H1 (cell line): ENCODE data around the gene ARHGAP27. TPM values are rescaled to one million over a fixed set of nuclear protein-coding genes. Genes with fewer than 3 reads are reported as not detected.

Experiments
- CTCF ChIA-PET: fragments of 300-600 bp; sonication (Branson Sonifier 250); formaldehyde crosslinking; loops from one replicate; lab custom pipeline; 2021; ENCODE audit not compliant: partially characterized antibody; lab: Charles Lee
- POLR2A ChIA-PET: fragments of 300-600 bp; sonication (Branson Sonifier 250); formaldehyde crosslinking; loops from one replicate; lab custom pipeline; 2021; ENCODE audit warnings: inconsistent platforms; ENCODE audit not compliant: partially characterized antibody; lab: Charles Lee
- DNase-seq, 2 experiments: peaks; one replicate each; pipeline versions ENCODE4 v3.0.0 to v3.0.0-alpha.2; 2010 to 2022; ENCODE audit warnings: low spot score in 2 of 2, low read depth in 1 of 2, mixed read lengths in 1 of 2
- FAIRE-seq: peaks from 2 replicates; lab custom pipeline; 2011; peaks lifted over from hg19 to GRCh38; lab: Jason Lieb, UNC
- H2AFZ ChIP-seq: 2 replicates; pipeline ENCODE4 v1.8.1; 2012; ENCODE audit warnings: low read length, inconsistent platforms
- H2AK5ac ChIP-seq: 2 replicates; pipeline ENCODE4 v1.6.1; 2013; ENCODE audit warnings: low read depth, low read length
- H2BK120ac ChIP-seq: replicated peaks from 2 replicates; pipeline ENCODE3; 2013; ENCODE audit warnings: low read depth, low read length, inconsistent platforms
- H2BK12ac ChIP-seq: 2 replicates; pipeline ENCODE4 v1.6.1; 2013; ENCODE audit warnings: low read depth, low read length
- H2BK15ac ChIP-seq: 2 replicates; pipeline ENCODE4 v1.6.1; 2013; ENCODE audit warnings: low read length
- H2BK20ac ChIP-seq: 2 replicates; pipeline ENCODE4 v1.6.1; 2013; ENCODE audit warnings: low read length
- H2BK5ac ChIP-seq: 2 replicates; pipeline ENCODE4 v1.6.1; 2013; ENCODE audit warnings: low read depth, low read length
- H3K14ac ChIP-seq: 2 replicates; pipeline ENCODE4 v1.6.1; 2013; ENCODE audit warnings: inconsistent platforms; ENCODE audit not compliant: insufficient read length
- H3K18ac ChIP-seq: 2 replicates; pipeline ENCODE4 v1.6.1; 2013; ENCODE audit warnings: low read length; ENCODE audit errors: extremely low read depth
- H3K23ac ChIP-seq: 2 replicates; pipeline ENCODE4 v1.6.1; 2013; ENCODE audit warnings: inconsistent platforms; ENCODE audit not compliant: insufficient read length
- H3K23me2 ChIP-seq: 2 replicates; pipeline ENCODE4 v1.6.1; 2013; ENCODE audit warnings: low read depth, low read length
- H3K27ac ChIP-seq: 2 replicates; pipeline ENCODE4 v1.6.1; 2011; ENCODE audit warnings: low read depth, low read length, inconsistent platforms
- H3K27me3 ChIP-seq, 4 experiments: replicated peaks in 1 of 4; 1 replicate in 1 of 4; 2 replicates in 3 of 4; pipeline versions ENCODE4 v1.6.1 to v1.8.1; 2011 to 2013; ENCODE audit warnings: low read length in 3 of 4, mild to moderate bottlenecking in 3 of 4, inconsistent platforms in 2 of 4, mixed read lengths in 2 of 4, moderate library complexity in 1 of 4; ENCODE audit not compliant: control insufficient read depth in 3 of 4, insufficient read depth in 3 of 4; ENCODE audit errors: extremely low read depth in 1 of 4
- H3K36me3 ChIP-seq, 4 experiments: 2 replicates each; pipeline versions ENCODE4 v1.6.1 to v1.8.1; 2011 to 2013; ENCODE audit warnings: mild to moderate bottlenecking in 4 of 4, low read length in 3 of 4, moderate library complexity in 2 of 4, control low read depth in 1 of 4, inconsistent platforms in 1 of 4; ENCODE audit not compliant: insufficient read depth in 4 of 4, control insufficient read depth in 2 of 4
- H3K4ac ChIP-seq: replicated peaks from 2 replicates; pipeline ENCODE3; 2013; ENCODE audit warnings: low read length, low read depth, mixed read lengths, inconsistent platforms; ENCODE audit not compliant: insufficient read length
- H3K4me1 ChIP-seq, 4 experiments: replicated peaks in 1 of 4; 1 replicate in 1 of 4; 2 replicates in 3 of 4; pipeline versions ENCODE4 v1.6.1 to v1.8.1; 2011 to 2013; ENCODE audit warnings: low read length in 3 of 4, inconsistent platforms in 2 of 4, mixed read lengths in 1 of 4; ENCODE audit not compliant: insufficient read depth in 4 of 4, control insufficient read depth in 3 of 4
- H3K4me2 ChIP-seq, 2 experiments: 2 replicates each; pipeline versions ENCODE4 v1.6.1 to v1.8.1; 2011 to 2013; ENCODE audit warnings: low read depth in 2 of 2, low read length in 2 of 2, control low read depth in 1 of 2, inconsistent platforms in 1 of 2, mild to moderate bottlenecking in 1 of 2; ENCODE audit not compliant: insufficient read depth in 1 of 2
- H3K4me3 ChIP-seq, 4 experiments: fragments of 200-600, 300-600 bp in 1 of 4; sonication (generic), shearing (Covaris generic), sonication (Bioruptor Twin) in 1 of 4; 2 replicates each; pipeline versions ENCODE4 v1.5.1 to v1.8.1; 2011 to 2016; ENCODE audit warnings: low read length in 4 of 4, low read depth in 3 of 4, control low read depth in 2 of 4, inconsistent platforms in 2 of 4, mild to moderate bottlenecking in 2 of 4, mixed read lengths in 1 of 4, moderate library complexity in 1 of 4; ENCODE audit not compliant: insufficient read depth in 2 of 4; ENCODE audit errors: extremely low read depth in 1 of 4
- H3K56ac ChIP-seq: replicated peaks from 2 replicates; pipeline ENCODE3; 2013; ENCODE audit warnings: low read depth, mild to moderate bottlenecking, mixed read lengths, low read length, inconsistent platforms; ENCODE audit not compliant: insufficient read length
- H3K79me1 ChIP-seq: 2 replicates; pipeline ENCODE4 v1.6.1; 2013; ENCODE audit warnings: low read depth, low read length, control low read depth
- H3K79me2 ChIP-seq, 2 experiments: 2 replicates each; pipeline versions ENCODE4 v1.6.1 to v1.8.1; 2012 to 2013; ENCODE audit warnings: low read length in 2 of 2, mild to moderate bottlenecking in 2 of 2, inconsistent platforms in 1 of 2; ENCODE audit not compliant: insufficient read depth in 2 of 2, control insufficient read depth in 1 of 2
- H3K9ac ChIP-seq, 4 experiments: replicated peaks in 1 of 4; 1 replicate in 1 of 4; 2 replicates in 3 of 4; pipeline versions ENCODE4 v1.6.1 to v1.8.1; 2011 to 2013; ENCODE audit warnings: low read depth in 3 of 4, low read length in 3 of 4, control low read depth in 2 of 4, mild to moderate bottlenecking in 2 of 4, moderate library complexity in 2 of 4, inconsistent platforms in 1 of 4; ENCODE audit errors: extremely low read depth in 1 of 4
- H3K9me3 ChIP-seq, 2 experiments: 2 replicates each; pipeline versions ENCODE4 v1.6.1 to v1.8.1; 2012 to 2013; ENCODE audit warnings: mild to moderate bottlenecking in 2 of 2, moderate library complexity in 2 of 2, control low read depth in 1 of 2, inconsistent platforms in 1 of 2, low read depth in 1 of 2, low read length in 1 of 2, mixed read lengths in 1 of 2; ENCODE audit not compliant: insufficient read depth in 2 of 2
- H4K20me1 ChIP-seq, 2 experiments: replicated peaks in 1 of 2; 2 replicates each; pipeline versions ENCODE3 to v1.8.1; 2011 to 2013; ENCODE audit warnings: inconsistent platforms in 2 of 2, low read length in 2 of 2, mild to moderate bottlenecking in 1 of 2; ENCODE audit not compliant: insufficient read depth in 2 of 2, control insufficient read depth in 1 of 2
- H4K5ac ChIP-seq: 2 replicates; pipeline ENCODE4 v1.6.1; 2013; ENCODE audit warnings: low read length, low read depth, mixed read lengths, inconsistent platforms; ENCODE audit not compliant: insufficient read length
- H4K8ac ChIP-seq: 2 replicates; pipeline ENCODE4 v1.8.0; 2013; ENCODE audit warnings: mild to moderate bottlenecking, moderate library complexity, low read length, inconsistent platforms; ENCODE audit not compliant: insufficient read depth; ENCODE audit errors: extremely low read depth
- H4K91ac ChIP-seq: replicated peaks from 2 replicates; pipeline ENCODE3; 2013; ENCODE audit warnings: low read length, mixed read lengths, inconsistent platforms; ENCODE audit not compliant: insufficient read length
- RAD21 ChIP-seq, 2 experiments: IDR thresholded peaks in 1 of 2; conservative IDR thresholded peaks in 1 of 2; 2 replicates each; pipeline ENCODE4 v1.6.1; 2011; ENCODE audit warnings: low read depth in 2 of 2, low read length in 2 of 2, improper control_type of control experiment in 1 of 2, inconsistent platforms in 1 of 2, mild to moderate bottlenecking in 1 of 2, moderate library complexity in 1 of 2
- WGBS, 2 experiments: shearing (Covaris generic) in 1 of 2; methylation state at CpG; one replicate each; pipeline versions ENCODE4 v1.1.6 to v1.1.7; 2013 to 2015; ENCODE audit warnings: low lambda C conversion rate in 2 of 2, mixed read lengths in 2 of 2, inconsistent platforms in 1 of 2, low coverage in 1 of 2, missing lambda C conversion rate in 1 of 2; ENCODE audit not compliant: insufficient replicate concordance in 2 of 2, insufficient coverage in 1 of 2, insufficient read length in 1 of 2; ENCODE audit errors: extremely low coverage in 1 of 2, missing lambda C conversion rate in 1 of 2; 5-methylcytosine and 5-hydroxymethylcytosine counted together
- polyA plus RNA-seq, 7 experiments: library from polyadenylated mRNA; depleted of rRNA in 3 of 7; stranded (reverse) in 5 of 7; unstranded in 2 of 7; fragments of >200 nt in 5 of 7; fragments of 200-250 nt in 2 of 7; gene quantifications; 1 replicate in 5 of 7; 2 replicates in 1 of 7; 4 replicates in 1 of 7; pipeline versions ENCODE4 v1.2.1 to v1.2.3, GENCODE V29; 2011 to 2013; ENCODE audit warnings: missing spikeins in 2 of 7, mixed read lengths in 2 of 7
- total RNA-seq: library from RNA; stranded (reverse); fragmentation: NEBNext Ultra II Directional; extraction: Animal tissue kit (Norgen Biotek cat#: 25700); gene quantifications from 2 replicates; pipeline ENCODE4 v1.2.1, GENCODE V29; 2021

ARHGAP27 gene
- total and polyA plus RNA-seq, 2 of the 8 experiments (the other 6 are each of a cell fraction or from before 2014, with no cell fraction given), result 11.6 to 13.1 TPM

GRCh38 chr17:45411348-45412105 lies 21.1 kb downstream of the ARHGAP27 start:
- Histone ChIP-seq H3K4me3 (no peak overlapping the region), H2BK15ac (no peak overlapping the region), H3K14ac (no peak overlapping the region), H3K27ac (no peak overlapping the region), H3K27me3 (no peaks in the 10 kb centered on the region), H3K4ac (no peak overlapping the region), H4K91ac (no peak overlapping the region), H2BK20ac (no peak overlapping the region), H3K23ac (no peak overlapping the region), H3K18ac (no peak overlapping the region), H3K79me1 (peaks cover 6% of the 10 kb centered on the region; the same call in 1 of the 2 replicates), H3K36me3 (no peaks in the 10 kb centered on the region), H2AK5ac (no peak overlapping the region), H3K9me3 (no peaks in the 10 kb centered on the region), H3K9ac (peak overlapping the region in 1 of 4 experiments; percentile 21; a peak in 2 of 7 replicates), H4K5ac (no peak overlapping the region), H4K20me1 (peaks cover 0 to 2% of the 10 kb centered on the region in 2 experiments), H3K23me2 (no peaks in the 10 kb centered on the region), H2BK120ac (no peak overlapping the region), H2BK12ac (0 out of 2 replicates have a peak overlapping the region, but pooled peaks have one; percentile 68), H3K4me2 (no peak overlapping the region), H3K4me1 (peaks cover 0 to 17% (median 8%) of the 10 kb centered on the region in 4 experiments; a peak in 5 of 7 replicates), H3K79me2 (no peaks in the 10 kb centered on the region), H2BK5ac (peak overlapping the region; percentile 60), H2AFZ (no peak overlapping the region), H3K56ac (no peak overlapping the region), H4K8ac (no peak overlapping the region)
- ChIA-PET POLR2A (interaction anchor here (1.4 kb wide), 1 partner anchor 14 kb away, joined by 3 read pairs; no protein-coding TSS in a partner anchor), CTCF (interaction anchor here (0.7 to 3.5 kb wide), 7 partner anchors 12 to 283 kb away, joined by 3 to 21 read pairs (median 5); no protein-coding TSS in a partner anchor)
- DNase-seq, result no peak
- 81% methylated on average over 5 of the region's 5 CpGs; no CpG with 5 or more reads in 1 of the 2 experiments for WGBS, 2 experiments
- no peak for FAIRE-seq
- TF ChIP-seq RAD21 (IDR thresholded peaks at IDR 0.05 in 1 of 2, conservative IDR thresholded peaks at IDR 0.05 in 1 of 2; ENCODE audit: low read depth in 2 of 2, low read length in 2 of 2), result no peak
